ENCODE data around the gene TSBP1.
"Not testable (repeated sequence)": the region's sequence is repeated elsewhere in the genome, so short reads cannot be mapped to it uniquely, and the experiment has no call there.

The TSBP1 gene

GRCh38 chr6:32375739-32376529 is 4.2 kb upstream of the TSBP1 start:
- DNase-seq: no peak

- no peak for DNase-seq
Measured at GRCh38 chr6:32371229-32371628, 474 bp downstream of the TSBP1 start.

- no peak for DNase-seq
Measured at GRCh38 chr6:32370505-32370904, 1.2 kb downstream of the TSBP1 start.

- no peak for DNase-seq
Measured at GRCh38 chr6:32369660-32370059, 2.0 kb downstream of the TSBP1 start.

- no peak for DNase-seq
Measured at GRCh38 chr6:32367644-32368043, 4.1 kb downstream of the TSBP1 start.

- DNase-seq: not testable (repeated sequence)
Measured at GRCh38 chr6:32359225-32359624, 12.5 kb downstream of the TSBP1 start.

GRCh38 chr6:32358548-32358947 is 13.2 kb downstream of the TSBP1 start:
- DNase-seq: not testable (repeated sequence)

GRCh38 chr6:32355018-32355417 is 16.7 kb downstream of the TSBP1 start:
- no peak for DNase-seq

- DNase-seq: no peak
Measured at GRCh38 chr6:32353348-32353747, 18.4 kb downstream of the TSBP1 start.

GRCh38 chr6:32340242-32340641 is 31.5 kb downstream of the TSBP1 start:
- DNase-seq: no peak

GRCh38 chr6:32337186-32337805 is 34.4 kb downstream of the TSBP1 start:
- DNase-seq: no peak

GRCh38 chr6:32332433-32332832 is 39.3 kb downstream of the TSBP1 start:
- DNase-seq: no peak

GRCh38 chr6:32329141-32329540 is 42.6 kb downstream of the TSBP1 start:
- no peak for DNase-seq

- DNase-seq: no peak
Measured at GRCh38 chr6:32327103-32327502, 44.6 kb downstream of the TSBP1 start.

GRCh38 chr6:32318501-32318900 is 53.2 kb downstream of the TSBP1 start:
- DNase-seq: no peak

- no peak for DNase-seq
Measured at GRCh38 chr6:32317541-32317940, 54.2 kb downstream of the TSBP1 start.

GRCh38 chr6:32313964-32314363 is 57.7 kb downstream of the TSBP1 start:
- no peak for DNase-seq

GRCh38 chr6:32298632-32299336 is 72.9 kb downstream of the TSBP1 start:
- DNase-seq: no peak

GRCh38 chr6:32294980-32295379 is 76.7 kb downstream of the TSBP1 start:
- not testable (repeated sequence) for DNase-seq

- DNase-seq: no peak
Measured at GRCh38 chr6:32294566-32294965, 77.1 kb downstream of the TSBP1 start.

GRCh38 chr6:32293695-32294094 is 78.0 kb downstream of the TSBP1 start:
- no peak for DNase-seq

GRCh38 chr6:32291543-32291942 is 80.2 kb downstream of the TSBP1 start:
- DNase-seq: no peak

GRCh38 chr6:32290886-32291450 is 80.7 kb downstream of the TSBP1 start:
- DNase-seq: no peak

GRCh38 chr6:32288426-32288825 is 83.3 kb downstream of the TSBP1 start:
- no peak for DNase-seq

Data from NCI-H2029 treated with DMSO at 0.1 percent for 48 hours (cell line).